ENCODE data around the gene CERS5. TPM values are rescaled to one million over a fixed set of nuclear protein-coding genes. Genes with fewer than 3 reads are reported as not detected.

CERS5 gene
- total RNA-seq, 2 experiments from 2014 or later: 27.6 to 36.9 TPM

- intact Hi-C loops (cut with micrococcal nuclease; ENCODE audit: unreplicated experiment): no loop called here
- no peak overlapping the region for H2AFZ ChIP-seq (ENCODE audit: low read length)
- TF ChIP-seq, protein P1, sequence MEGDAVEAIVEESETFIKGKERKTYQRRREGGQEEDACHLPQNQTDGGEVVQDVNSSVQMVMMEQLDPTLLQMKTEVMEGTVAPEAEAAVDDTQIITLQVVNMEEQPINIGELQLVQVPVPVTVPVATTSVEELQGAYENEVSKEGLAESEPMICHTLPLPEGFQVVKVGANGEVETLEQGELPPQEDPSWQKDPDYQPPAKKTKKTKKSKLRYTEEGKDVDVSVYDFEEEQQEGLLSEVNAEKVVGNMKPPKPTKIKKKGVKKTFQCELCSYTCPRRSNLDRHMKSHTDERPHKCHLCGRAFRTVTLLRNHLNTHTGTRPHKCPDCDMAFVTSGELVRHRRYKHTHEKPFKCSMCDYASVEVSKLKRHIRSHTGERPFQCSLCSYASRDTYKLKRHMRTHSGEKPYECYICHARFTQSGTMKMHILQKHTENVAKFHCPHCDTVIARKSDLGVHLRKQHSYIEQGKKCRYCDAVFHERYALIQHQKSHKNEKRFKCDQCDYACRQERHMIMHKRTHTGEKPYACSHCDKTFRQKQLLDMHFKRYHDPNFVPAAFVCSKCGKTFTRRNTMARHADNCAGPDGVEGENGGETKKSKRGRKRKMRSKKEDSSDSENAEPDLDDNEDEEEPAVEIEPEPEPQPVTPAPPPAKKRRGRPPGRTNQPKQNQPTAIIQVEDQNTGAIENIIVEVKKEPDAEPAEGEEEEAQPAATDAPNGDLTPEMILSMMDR (conservative IDR thresholded peaks at IDR 0.05; ENCODE audit: low read length): no peak
- TF ChIP-seq EZH2phosphoT487 (IDR thresholded peaks at IDR 0.05; ENCODE audit: borderline replicate concordance, low read depth, low read length): no peak
- no peak overlapping the region for H3K4me2 ChIP-seq (ENCODE audit: low read length)
- no peak for DNase-seq (ENCODE audit: low spot score)
- H3K27ac ChIP-seq (ENCODE audit: low read depth, low read length, poor library complexity, severe bottlenecking): no peak overlapping the region
- H3K36me3 ChIP-seq (ENCODE audit: insufficient read depth, low read length): peaks cover 86% of the 10 kb centered on the region
- no peaks in the 10 kb centered on the region for H3K4me1 ChIP-seq (ENCODE audit: insufficient read depth, low read length, poor library complexity, severe bottlenecking)
- H3K9me3 ChIP-seq (ENCODE audit: low read length): no peaks in the 10 kb centered on the region
- ChIA-PET CTCF (ENCODE audit: unreplicated experiment) (no interaction called here), POLR2A (interaction anchor here (0.9 kb wide), 1 partner anchor 14 kb away, joined by 5 read pairs; no protein-coding TSS in a partner anchor)
- H3K4me3 ChIP-seq (ENCODE audit: low read depth, low read length, poor library complexity, severe bottlenecking): no peak overlapping the region
- BruUV-seq (replicated peaks): no TSS peak
- no peaks in the 10 kb centered on the region for H4K20me1 ChIP-seq (ENCODE audit: insufficient read depth, low read length)
- no peaks in the 10 kb centered on the region for H3K79me2 ChIP-seq (ENCODE audit: insufficient read depth, low read depth, low read length)
- no peaks in the 10 kb centered on the region for H3K9me2 ChIP-seq (ENCODE audit: insufficient read depth, low read length)
These were observed 69.2 kb downstream of the CERS5 start for GRCh38 chr12:50097952-50098351.

DNA sequence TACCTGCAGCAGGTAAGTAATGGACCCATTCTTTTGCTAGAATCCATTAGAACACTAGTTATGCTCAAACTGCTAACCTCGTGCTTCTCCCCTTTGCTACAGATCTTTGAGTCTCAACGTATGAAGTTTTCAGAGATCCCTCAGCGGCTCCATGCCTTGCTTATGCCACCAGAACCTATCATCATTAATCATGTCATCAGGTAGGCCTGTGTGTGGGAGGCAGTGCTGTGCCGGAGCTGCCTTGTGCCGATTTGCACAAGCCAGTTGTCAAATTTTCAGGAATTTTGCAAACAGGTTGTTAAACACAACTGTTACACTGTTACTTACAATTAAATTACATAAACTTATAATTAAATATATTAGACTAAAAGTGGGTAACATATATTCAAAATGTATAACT, 76.8 kb downstream of the CERS5 start:
- TF ChIP-seq, protein P1 (conservative IDR thresholded peaks at IDR 0.05; ENCODE audit: low read length): no peak
- TF ChIP-seq EZH2phosphoT487 (IDR thresholded peaks at IDR 0.05; ENCODE audit: borderline replicate concordance, low read depth, low read length): no peak
- ChIA-PET CTCF (ENCODE audit: unreplicated experiment) (interaction anchor here (1.1 kb wide), 1 partner anchor 22 kb away, joined by 3 read pairs; the partner anchor contains the start of gene COX14), POLR2A (interaction anchor here (1.2 to 1.5 kb wide), 2 partner anchors 18 to 20 kb away, joined by 3 to 4 read pairs; no protein-coding TSS in a partner anchor)
- BruUV-seq (replicated peaks): no TSS peak
- H3K27ac ChIP-seq (ENCODE audit: low read depth, low read length, poor library complexity, severe bottlenecking): no peak overlapping the region
- no peaks in the 10 kb centered on the region for H3K9me2 ChIP-seq (ENCODE audit: insufficient read depth, low read length)
- H3K4me2 ChIP-seq (ENCODE audit: low read length): no peak overlapping the region
- no peaks in the 10 kb centered on the region for H3K9me3 ChIP-seq (ENCODE audit: low read length)
- H3K36me3 ChIP-seq (ENCODE audit: insufficient read depth, low read length): peaks cover 86% of the 10 kb centered on the region
- no peak for DNase-seq (ENCODE audit: low spot score)
- H4K20me1 ChIP-seq (ENCODE audit: insufficient read depth, low read length): 0 out of 2 replicates have a peak, but pooled peaks cover 3% of the 10 kb centered on the region
- no peak overlapping the region for H3K4me3 ChIP-seq (ENCODE audit: low read depth, low read length, poor library complexity, severe bottlenecking)
- intact Hi-C loops (cut with micrococcal nuclease; ENCODE audit: unreplicated experiment): no loop called here
- peaks cover 11% of the 10 kb centered on the region; the same call in 1 of the 2 replicates for H3K79me2 ChIP-seq (ENCODE audit: insufficient read depth, low read depth, low read length)
- peaks cover 30% of the 10 kb centered on the region for H3K4me1 ChIP-seq (ENCODE audit: insufficient read depth, low read length, poor library complexity, severe bottlenecking)
- no peak overlapping the region for H2AFZ ChIP-seq (ENCODE audit: low read length)

DNA sequence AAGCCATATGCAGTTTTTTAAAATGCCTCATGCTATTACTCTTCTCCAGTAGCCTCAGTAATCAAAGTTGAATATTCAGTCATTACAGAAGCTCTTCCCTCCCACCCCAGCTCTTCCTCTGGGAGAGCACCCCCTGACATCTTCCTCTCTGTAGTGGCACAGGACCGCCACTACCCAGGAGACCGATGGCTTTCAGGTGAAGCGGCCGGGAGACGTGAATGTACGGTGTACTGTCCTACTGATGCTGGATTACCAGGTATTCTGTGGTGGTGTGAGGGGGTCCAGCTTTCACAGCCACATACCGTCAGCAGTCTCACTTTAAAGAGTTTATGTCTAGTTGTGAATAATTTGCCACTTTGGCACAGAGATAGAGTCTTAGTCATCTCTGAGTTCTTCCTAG, 77.4 kb downstream of the CERS5 start:
- POLR2A ChIA-PET: interaction anchor here (1.2 to 1.5 kb wide), 2 partner anchors 18 to 21 kb away, joined by 3 to 4 read pairs; no protein-coding TSS in a partner anchor
- Histone ChIP-seq H3K4me1 (ENCODE audit: insufficient read depth, low read length, poor library complexity, severe bottlenecking) (peaks cover 30% of the 10 kb centered on the region), H3K4me3 (ENCODE audit: low read depth, low read length, poor library complexity, severe bottlenecking) (no peak overlapping the region), H3K4me2 (ENCODE audit: low read length) (no peak overlapping the region), H3K27ac (ENCODE audit: low read depth, low read length, poor library complexity, severe bottlenecking) (no peak overlapping the region), H3K79me2 (ENCODE audit: insufficient read depth, low read depth, low read length) (peaks cover 12% of the 10 kb centered on the region; the same call in 1 of the 2 replicates), H2AFZ (ENCODE audit: low read length) (no peak overlapping the region), H3K9me3 (ENCODE audit: low read length) (no peaks in the 10 kb centered on the region), H3K9me2 (ENCODE audit: insufficient read depth, low read length) (no peaks in the 10 kb centered on the region), H3K36me3 (ENCODE audit: insufficient read depth, low read length) (peaks cover 79% of the 10 kb centered on the region), H4K20me1 (ENCODE audit: insufficient read depth, low read length) (0 out of 2 replicates have a peak, but pooled peaks cover 3% of the 10 kb centered on the region)
- TF ChIP-seq EZH2phosphoT487 (IDR thresholded peaks at IDR 0.05; ENCODE audit: borderline replicate concordance, low read depth, low read length): no peak
- TF ChIP-seq, protein P1 (conservative IDR thresholded peaks at IDR 0.05; ENCODE audit: low read length): no peak
- DNase-seq (ENCODE audit: low spot score): no peak
- no TSS peak for BruUV-seq (replicated peaks)
- intact Hi-C loops (cut with micrococcal nuclease; ENCODE audit: unreplicated experiment): loop anchor here (2.0 kb wide), 1 partner anchor 85 kb away; no protein-coding TSS in a partner anchor
- CTCF ChIA-PET (ENCODE audit: unreplicated experiment): interaction anchor here (1.1 kb wide), 2 partner anchors 20 to 22 kb away, joined by 3 to 6 read pairs; partner anchors contain the start of gene COX14
